Neuronal stem cell (in vitro differentiated cells): Measurements from ENCODE around the gene TNP2.

Experiments used
- DNase-seq: peaks from one replicate; pipeline ENCODE4 v3.0.0-alpha.2; 2013; ENCODE audit warnings: low spot score
- H2AFZ ChIP-seq: one replicate; pipeline ENCODE4 v1.6.1; 2013; ENCODE audit warnings: mild to moderate bottlenecking, low read length, inconsistent platforms
- H2AK5ac ChIP-seq: 2 replicates; pipeline ENCODE4 v1.6.1; 2013; ENCODE audit warnings: low read depth, mild to moderate bottlenecking, inconsistent platforms, low read length, moderate library complexity, mixed read lengths
- H2BK120ac ChIP-seq: 2 replicates; pipeline ENCODE4 v1.6.1; 2013; ENCODE audit warnings: low read depth, mild to moderate bottlenecking, inconsistent platforms, low read length, moderate library complexity, mixed read lengths
- H2BK12ac ChIP-seq: one replicate; pipeline ENCODE4 v1.6.1; 2013; ENCODE audit warnings: low read length, inconsistent platforms
- H2BK15ac ChIP-seq: 2 replicates; pipeline ENCODE4 v1.6.1; 2013; ENCODE audit warnings: mild to moderate bottlenecking, low read length, inconsistent platforms, mixed read lengths
- H2BK5ac ChIP-seq: one replicate; pipeline ENCODE4 v1.6.1; 2013; ENCODE audit warnings: inconsistent platforms, mild to moderate bottlenecking, low read length, moderate library complexity
- H3K14ac ChIP-seq: one replicate; pipeline ENCODE4 v1.6.1; 2013; ENCODE audit warnings: low read length, inconsistent platforms
- H3K18ac ChIP-seq: 2 replicates; pipeline ENCODE4 v1.6.1; 2013; ENCODE audit warnings: low read length, inconsistent platforms
- H3K23ac ChIP-seq: 2 replicates; pipeline ENCODE4 v1.6.1; 2013; ENCODE audit warnings: low read depth, mild to moderate bottlenecking, mixed read lengths, low read length, inconsistent platforms; ENCODE audit not compliant: poor library complexity
- H3K27ac ChIP-seq: replicated peaks from 3 replicates; pipeline ENCODE4 v1.5.1; 2013; ENCODE audit warnings: low read length, inconsistent platforms
- H3K27me3 ChIP-seq, 3 experiments: 2 replicates each; pipeline ENCODE4 v1.6.1; 2013; ENCODE audit warnings: low read length in 3 of 3, mild to moderate bottlenecking in 2 of 3, inconsistent platforms in 1 of 3, low read depth in 1 of 3, mixed read lengths in 1 of 3, moderate library complexity in 1 of 3; ENCODE audit not compliant: control insufficient read depth in 3 of 3, insufficient read depth in 3 of 3
- H3K36me3 ChIP-seq, 2 donors: replicated peaks in 1 of 2; 2 replicates each; pipeline ENCODE4 v1.6.1; 2013; ENCODE audit warnings: low read length in 2 of 2; ENCODE audit not compliant: control insufficient read depth in 2 of 2, insufficient read depth in 2 of 2
- H3K4ac ChIP-seq: 2 replicates; pipeline ENCODE4 v1.6.1; 2013; ENCODE audit warnings: inconsistent platforms, mild to moderate bottlenecking, low read length, moderate library complexity
- H3K4me1 ChIP-seq, 2 donors: 1 replicate in 1 of 2; 2 replicates in 1 of 2; pipeline ENCODE4 v1.6.1; 2013; ENCODE audit warnings: low read length in 2 of 2, low read depth in 1 of 2; ENCODE audit not compliant: control insufficient read depth in 2 of 2, insufficient read depth in 1 of 2
- H3K4me2 ChIP-seq: one replicate; pipeline ENCODE4 v1.6.1; 2013; ENCODE audit warnings: mild to moderate bottlenecking, low read length, inconsistent platforms; ENCODE audit not compliant: insufficient read depth, poor library complexity, severe bottlenecking
- H3K4me3 ChIP-seq, 2 donors: 2 replicates each; pipeline ENCODE4 v1.5.1; 2013; ENCODE audit warnings: low read length in 2 of 2, mild to moderate bottlenecking in 2 of 2, inconsistent platforms in 1 of 2, moderate library complexity in 1 of 2
- H3K79me1 ChIP-seq: one replicate; pipeline ENCODE4 v1.6.1; 2013; ENCODE audit warnings: low read depth, mild to moderate bottlenecking, inconsistent platforms, low read length, moderate library complexity
- H3K9ac ChIP-seq: one replicate; pipeline ENCODE4 v1.6.1; 2013; ENCODE audit warnings: mild to moderate bottlenecking, low read depth, low read length, inconsistent platforms; ENCODE audit not compliant: poor library complexity
- H3K9me3 ChIP-seq, 2 donors: replicated peaks in 1 of 2; 2 replicates each; pipeline versions ENCODE3 to v1.6.1; 2013; ENCODE audit warnings: low read length in 2 of 2, mild to moderate bottlenecking in 2 of 2, inconsistent platforms in 1 of 2, low read depth in 1 of 2, mixed read lengths in 1 of 2, moderate library complexity in 1 of 2; ENCODE audit not compliant: control insufficient read depth in 2 of 2, insufficient read depth in 1 of 2
- H4K8ac ChIP-seq: one replicate; pipeline ENCODE4 v1.6.1; 2013; ENCODE audit warnings: low read depth, mild to moderate bottlenecking, inconsistent platforms, low read length, moderate library complexity
- H4K91ac ChIP-seq: one replicate; pipeline ENCODE4 v1.6.1; 2013; ENCODE audit warnings: low read length, low read depth, mild to moderate bottlenecking, inconsistent platforms; ENCODE audit not compliant: poor library complexity
- WGBS, 2 donors: extraction: QIAGEN DNeasy Blood & Tissue Kit; methylation state at CpG; one replicate each; pipeline ENCODE4 v1.1.7; 2013; ENCODE audit warnings: missing lambda C conversion rate in 2 of 2, mixed read lengths in 1 of 2; ENCODE audit not compliant: insufficient read length in 2 of 2, insufficient replicate concordance in 1 of 2; ENCODE audit errors: extremely low coverage in 2 of 2; 5-methylcytosine and 5-hydroxymethylcytosine counted together

Gene TNP2

GRCh38 chr16:11285842-11286241 lies 16.7 kb upstream of the TNP2 start:
- no peak overlapping the region for H3K23ac ChIP-seq
- H2BK12ac ChIP-seq = no peak overlapping the region
- H3K9ac ChIP-seq = no peak overlapping the region
- no peak overlapping the region for H3K18ac ChIP-seq
- no peak overlapping the region for H2BK120ac ChIP-seq
- H3K27ac ChIP-seq = no peak overlapping the region
- H2BK15ac ChIP-seq = no peak overlapping the region
- peaks cover 0 to 3% (median 0%) of the 10 kb centered on the region in 3 experiments for H3K27me3 ChIP-seq
- DNase-seq = no peak
- no peak overlapping the region for H3K4ac ChIP-seq
- H3K4me1 ChIP-seq = peaks cover 3 to 10% of the 10 kb centered on the region in 2 donors
- H3K14ac ChIP-seq = no peak overlapping the region
- H3K4me3 ChIP-seq = no peak overlapping the region
- no peaks in the 10 kb centered on the region for H3K36me3 ChIP-seq
- H4K8ac ChIP-seq = no peak overlapping the region
- H3K4me2 ChIP-seq = no peak overlapping the region
- H2AFZ ChIP-seq = no peak overlapping the region
- H2BK5ac ChIP-seq = no peak overlapping the region
- WGBS, 2 donors = no CpG with 5 or more reads among the region's 2 CpGs
- H2AK5ac ChIP-seq = no peak overlapping the region
- H4K91ac ChIP-seq = no peak overlapping the region
- peaks cover 0 to 4% of the 10 kb centered on the region in 2 donors for H3K9me3 ChIP-seq
- H3K79me1 ChIP-seq = no peaks in the 10 kb centered on the region

- no peak overlapping the region for H3K4ac ChIP-seq
- H4K91ac ChIP-seq = no peak overlapping the region
- H3K27me3 ChIP-seq = no peaks in the 10 kb centered on the region
- H2BK12ac ChIP-seq = no peak overlapping the region
- H3K14ac ChIP-seq = no peak overlapping the region
- DNase-seq = no peak
- H3K36me3 ChIP-seq = no peaks in the 10 kb centered on the region
- H4K8ac ChIP-seq = no peak overlapping the region
- no peak overlapping the region for H3K18ac ChIP-seq
- H3K79me1 ChIP-seq = no peaks in the 10 kb centered on the region
- peak overlapping the region; percentile 49 for H2AFZ ChIP-seq
- no peak overlapping the region for H3K23ac ChIP-seq
- H3K4me2 ChIP-seq = no peak overlapping the region
- no peak overlapping the region for H2AK5ac ChIP-seq
- no peak overlapping the region for H3K27ac ChIP-seq
- no peak overlapping the region for H2BK120ac ChIP-seq
- H2BK15ac ChIP-seq = no peak overlapping the region
- H3K9me3 ChIP-seq = no peaks in the 10 kb centered on the region
- H3K9ac ChIP-seq = no peak overlapping the region
- H3K4me1 ChIP-seq = peaks cover 3 to 7% of the 10 kb centered on the region in 2 donors
- WGBS, 2 donors = no CpG with 5 or more reads among the region's 4 CpGs
- H3K4me3 ChIP-seq = no peak overlapping the region
- peak overlapping the region; percentile 32 for H2BK5ac ChIP-seq
Measured at GRCh38 chr16:11283820-11284248, 14.7 kb upstream of the TNP2 start.

GRCh38 chr16:11280616-11281522 lies 11.7 kb upstream of the TNP2 start, which contains the start of gene PRM1:
TSS of gene PRM1 (minus strand) at chr16:11281330. CDS start at chr16:11281238, 92 bp downstream.
- no peak within 1 kb of the TSS for H3K4ac ChIP-seq
- no peaks in the 10 kb centered on the region for H3K79me1 ChIP-seq
- no peak within 1 kb of the TSS for H4K8ac ChIP-seq
- H2BK120ac ChIP-seq = no peak within 1 kb of the TSS
- WGBS, 2 donors = no CpG with 5 or more reads among the region's 25 CpGs
- H4K91ac ChIP-seq = no peak within 1 kb of the TSS
- H3K4me1 ChIP-seq = peaks cover 3 to 7% of the 10 kb centered on the region in 2 donors
- H3K36me3 ChIP-seq = no peaks in the 10 kb centered on the region
- H2BK12ac ChIP-seq = no peak within 1 kb of the TSS
- H2AFZ ChIP-seq = no peak within 1 kb of the TSS
- no peaks in the 10 kb centered on the region for H3K27me3 ChIP-seq
- H3K4me3 ChIP-seq = no peak within 1 kb of the TSS
- H3K23ac ChIP-seq = peak within 1 kb of the TSS; percentile 3
- no peak within 1 kb of the TSS for H3K18ac ChIP-seq
- no peaks in the 10 kb centered on the region for H3K9me3 ChIP-seq
- H2BK5ac ChIP-seq = no peak within 1 kb of the TSS
- no peak within 1 kb of the TSS for H2BK15ac ChIP-seq
- H2AK5ac ChIP-seq = no peak within 1 kb of the TSS
- H3K4me2 ChIP-seq = no peak within 1 kb of the TSS
- H3K14ac ChIP-seq = no peak within 1 kb of the TSS
- H3K27ac ChIP-seq = no peak within 1 kb of the TSS
- DNase-seq = no peak
- H3K9ac ChIP-seq = no peak within 1 kb of the TSS
